ENCODE data around the gene PRSS50.

PRSS50 gene

GRCh38 chr3:46736006-46736872 lies 18.6 kb upstream of the PRSS50 start:
- H3K9me3 Mint-ChIP-seq, result peaks cover 3% of the 10 kb centered on the region
- H3K27me3 Mint-ChIP-seq, result no peaks in the 10 kb centered on the region
- ATAC-seq (peak; percentile 15), DNase-seq (no peak)
- H3K36me3 Mint-ChIP-seq (ENCODE audit: low read depth), result no peaks in the 10 kb centered on the region
- no peaks in the 10 kb centered on the region for H3K4me1 Mint-ChIP-seq
- H3K27ac Mint-ChIP-seq, result no peak overlapping the region
- no peak overlapping the region for H3K4me3 Mint-ChIP-seq

GRCh38 chr3:46734773-46735172 lies 17.1 kb upstream of the PRSS50 start:
- peaks cover 3% of the 10 kb centered on the region for H3K9me3 Mint-ChIP-seq
- ATAC-seq (no peak), DNase-seq (no peak)
- H3K27ac Mint-ChIP-seq, result no peak overlapping the region
- no peak overlapping the region for H3K4me3 Mint-ChIP-seq
- no peaks in the 10 kb centered on the region for H3K27me3 Mint-ChIP-seq
- no peaks in the 10 kb centered on the region for H3K4me1 Mint-ChIP-seq
- no peaks in the 10 kb centered on the region for H3K36me3 Mint-ChIP-seq (ENCODE audit: low read depth)

GRCh38 chr3:46733026-46733800 lies 15.5 kb upstream of the PRSS50 start:
- Mint-ChIP-seq H3K9me3 (no peaks in the 10 kb centered on the region), H3K4me1 (no peaks in the 10 kb centered on the region), H3K4me3 (no peak overlapping the region), H3K36me3 (ENCODE audit: low read depth) (no peaks in the 10 kb centered on the region), H3K27ac (no peak overlapping the region), H3K27me3 (peaks cover 2% of the 10 kb centered on the region)
- ATAC-seq (no peak), DNase-seq (no peak)

DNA sequence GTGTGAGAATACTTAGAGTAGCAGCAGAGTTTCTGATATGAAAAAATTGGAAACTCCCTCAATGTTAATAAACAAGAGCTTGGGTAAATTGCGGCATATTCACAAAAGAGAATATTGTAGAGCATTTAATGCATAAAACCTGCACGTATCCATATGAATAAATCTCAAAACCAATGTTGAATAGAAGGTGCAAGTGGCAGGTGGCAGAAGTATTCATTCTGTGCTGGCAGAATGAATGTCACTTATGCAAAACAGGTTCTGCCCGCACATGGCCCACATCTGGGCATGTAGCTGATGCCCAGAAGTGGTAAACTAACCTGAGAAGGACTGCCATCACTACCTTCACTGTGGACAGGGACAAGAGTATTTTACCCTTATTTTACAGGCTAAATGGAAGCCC lies 14.1 kb upstream of the PRSS50 start:
- Mint-ChIP-seq H3K36me3 (ENCODE audit: low read depth) (no peaks in the 10 kb centered on the region), H3K9me3 (no peaks in the 10 kb centered on the region), H3K27me3 (peaks cover 2% of the 10 kb centered on the region), H3K27ac (no peak overlapping the region), H3K4me1 (no peaks in the 10 kb centered on the region), H3K4me3 (no peak overlapping the region)
- DNase-seq, result no peak
- ATAC-seq, result no peak

DNA sequence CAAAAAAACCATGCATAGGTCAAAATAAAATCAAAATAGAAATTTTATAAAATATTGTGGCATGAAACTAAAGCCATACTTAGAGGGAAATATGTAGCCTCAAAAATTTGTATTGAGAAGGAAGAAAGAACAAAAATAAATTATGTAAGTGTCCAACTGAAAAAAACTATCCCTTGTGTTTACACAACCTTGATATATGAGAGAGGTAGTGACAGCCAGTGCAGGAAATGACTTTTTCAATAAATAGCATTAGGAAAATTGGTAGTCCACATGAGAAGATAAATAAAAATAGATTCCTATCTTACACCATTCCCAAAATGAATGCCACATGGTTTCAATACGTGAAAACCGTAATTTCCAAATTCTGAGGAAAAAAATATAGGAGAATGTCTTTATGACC lies 13.2 kb upstream of the PRSS50 start:
- Mint-ChIP-seq H3K27ac (no peak overlapping the region), H3K4me3 (no peak overlapping the region), H3K9me3 (no peaks in the 10 kb centered on the region), H3K4me1 (no peaks in the 10 kb centered on the region), H3K27me3 (peaks cover 2% of the 10 kb centered on the region), H3K36me3 (ENCODE audit: low read depth) (no peaks in the 10 kb centered on the region)
- DNase-seq (no peak), ATAC-seq (no peak)

DNA sequence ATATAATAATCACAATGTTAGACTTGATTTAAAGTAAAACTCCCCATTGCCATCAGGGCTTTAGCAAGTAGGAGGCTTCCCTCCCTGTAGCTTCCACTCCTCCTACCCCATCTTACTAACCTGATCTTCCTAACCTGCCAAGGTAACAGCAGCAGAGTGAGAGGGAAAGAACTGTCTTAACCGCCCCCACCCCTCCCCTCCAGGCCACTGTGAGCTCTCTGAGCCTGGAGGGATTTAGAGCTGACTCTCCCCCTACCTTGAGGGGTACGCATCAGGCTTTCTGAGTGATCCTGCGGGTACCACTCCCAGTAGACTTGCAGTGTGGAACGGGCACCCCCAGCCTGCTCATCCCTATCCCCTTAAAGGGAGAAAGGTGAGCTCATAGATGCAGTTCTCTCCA lies 11.4 kb upstream of the PRSS50 start:
- Mint-ChIP-seq H3K4me1 (no peaks in the 10 kb centered on the region), H3K4me3 (no peak overlapping the region), H3K9me3 (no peaks in the 10 kb centered on the region), H3K27ac (no peak overlapping the region), H3K36me3 (ENCODE audit: low read depth) (no peaks in the 10 kb centered on the region), H3K27me3 (peaks cover 2% of the 10 kb centered on the region)
- DNase-seq (no peak), ATAC-seq (no peak)

DNA sequence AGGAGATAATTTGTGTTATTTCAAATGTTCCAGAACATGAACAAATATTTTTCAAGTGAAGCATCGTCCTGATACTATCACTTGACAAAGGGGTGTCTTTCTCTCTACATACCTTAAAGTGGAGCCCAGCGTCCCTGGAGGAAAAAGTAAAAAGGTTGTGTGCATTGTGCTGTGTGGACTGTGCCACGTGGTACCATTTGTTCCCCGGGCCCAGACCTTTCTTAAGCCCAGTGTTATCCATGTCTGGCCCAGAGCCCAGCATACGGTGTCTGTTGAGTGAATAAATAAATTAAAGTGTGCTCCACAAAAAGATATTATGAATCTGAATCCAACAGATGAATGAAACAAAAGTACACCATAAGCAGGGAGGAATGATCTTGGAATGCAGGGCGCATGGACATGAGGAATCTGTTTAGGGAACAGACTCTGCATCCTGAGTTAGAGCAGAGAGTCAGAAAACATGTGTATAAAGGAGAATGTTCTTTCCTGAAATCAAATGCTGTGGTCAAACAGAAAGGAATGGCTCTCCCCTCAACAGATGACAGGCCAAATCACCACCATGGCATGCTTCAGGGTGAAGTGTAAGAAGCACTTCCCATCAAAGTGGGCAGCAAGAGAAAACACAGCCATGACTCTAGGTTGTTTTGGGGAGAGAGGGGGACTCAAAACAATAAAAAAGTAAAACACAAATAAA lies 8.1 kb upstream of the PRSS50 start:
- DNase-seq (no peak), ATAC-seq (no peak)
- H3K9me3 Mint-ChIP-seq, result no peaks in the 10 kb centered on the region
- no peak overlapping the region for H3K27ac Mint-ChIP-seq
- H3K4me1 Mint-ChIP-seq, result no peaks in the 10 kb centered on the region
- peaks cover 4% of the 10 kb centered on the region for H3K27me3 Mint-ChIP-seq
- no peaks in the 10 kb centered on the region for H3K36me3 Mint-ChIP-seq (ENCODE audit: low read depth)
- H3K4me3 Mint-ChIP-seq, result no peak overlapping the region

DNA sequence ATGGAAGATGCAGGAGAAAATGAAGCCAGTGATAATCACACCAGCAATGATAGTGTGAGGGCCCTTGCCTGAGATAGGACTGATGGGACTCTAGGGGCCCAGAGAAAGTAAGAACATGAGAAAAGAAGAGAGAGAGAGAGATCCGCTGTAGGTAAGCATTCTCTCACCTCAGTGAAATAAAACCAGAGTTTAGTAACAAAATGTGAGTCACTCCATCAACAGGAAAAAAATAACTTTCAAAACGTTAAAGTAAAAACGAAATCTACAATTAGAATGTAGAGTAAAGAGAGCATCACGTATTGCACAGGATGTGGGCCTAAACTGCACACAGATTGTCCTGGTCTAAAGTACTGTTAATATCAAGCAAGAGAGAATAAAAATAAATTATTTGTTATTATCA lies 6.8 kb upstream of the PRSS50 start:
- no peaks in the 10 kb centered on the region for H3K9me3 Mint-ChIP-seq
- H3K27me3 Mint-ChIP-seq, result peaks cover 4% of the 10 kb centered on the region
- ATAC-seq (no peak), DNase-seq (no peak)
- H3K36me3 Mint-ChIP-seq (ENCODE audit: low read depth), result no peaks in the 10 kb centered on the region
- H3K4me1 Mint-ChIP-seq, result no peaks in the 10 kb centered on the region
- H3K27ac Mint-ChIP-seq, result no peak overlapping the region
- H3K4me3 Mint-ChIP-seq, result no peak overlapping the region

GRCh38 chr3:46722443-46722842 lies 4.8 kb upstream of the PRSS50 start:
- H3K4me3 Mint-ChIP-seq, result no peak overlapping the region
- no peak for DNase-seq
- peaks cover 12% of the 10 kb centered on the region for H3K27me3 Mint-ChIP-seq
- H3K36me3 Mint-ChIP-seq (ENCODE audit: low read depth), result no peaks in the 10 kb centered on the region
- H3K4me1 Mint-ChIP-seq, result no peaks in the 10 kb centered on the region
- no peak for ATAC-seq
- H3K27ac Mint-ChIP-seq, result no peak overlapping the region
- H3K9me3 Mint-ChIP-seq, result no peaks in the 10 kb centered on the region

GRCh38 chr3:46721009-46721408 lies 3.3 kb upstream of the PRSS50 start:
- Mint-ChIP-seq H3K27me3 (peaks cover 15% of the 10 kb centered on the region), H3K4me1 (no peaks in the 10 kb centered on the region)

DNA sequence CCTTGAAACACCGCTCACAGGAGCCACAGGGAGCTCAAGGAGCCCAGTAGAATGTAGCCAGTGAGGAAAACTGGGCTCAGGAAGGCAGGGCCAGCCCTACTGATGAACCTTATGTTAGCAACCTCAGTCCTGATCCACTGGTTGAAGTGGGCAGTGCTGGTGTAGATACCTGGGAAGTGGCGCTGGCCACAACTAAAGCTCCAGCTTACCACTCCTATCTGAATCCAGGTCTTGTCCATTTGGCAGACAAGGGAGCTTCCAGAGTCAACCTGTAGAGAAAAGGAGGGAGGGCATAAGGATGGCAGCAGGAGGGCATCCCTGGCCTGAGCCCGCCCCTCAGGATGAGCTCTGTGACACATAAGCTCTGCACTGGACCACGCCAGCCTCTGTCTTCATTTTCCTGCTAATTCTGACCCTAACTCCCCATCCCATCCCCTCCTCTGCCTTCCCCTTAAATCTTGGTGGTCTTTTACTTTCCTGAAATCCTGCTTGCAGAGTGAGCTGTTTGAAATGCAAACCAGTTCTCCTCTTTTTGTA lies 2.1 kb upstream of the PRSS50 start:
- ATAC-seq, result no peak
- H3K36me3 Mint-ChIP-seq (ENCODE audit: low read depth), result no peaks in the 10 kb centered on the region

More at GRCh38 chr3:46721009-46721408, 3.3 kb upstream of the PRSS50 start:
- no peaks in the 10 kb centered on the region for H3K9me3 Mint-ChIP-seq
- DNase-seq, result no peak
- no peaks in the 10 kb centered on the region for H3K36me3 Mint-ChIP-seq (ENCODE audit: low read depth)
- H3K27ac Mint-ChIP-seq, result no peak overlapping the region
- no peak overlapping the region for H3K4me3 Mint-ChIP-seq
- ATAC-seq, result no peak

GRCh38 chr3:46719044-46719565 lies 1.4 kb upstream of the PRSS50 start:
- no peak for DNase-seq
- no peak for ATAC-seq
- H3K27me3 Mint-ChIP-seq, result peaks cover 15% of the 10 kb centered on the region

More for the DNA sequence above, 2.1 kb upstream of the PRSS50 start:
- Mint-ChIP-seq H3K27ac (no peak overlapping the region), H3K4me3 (no peak overlapping the region), H3K4me1 (no peaks in the 10 kb centered on the region), H3K27me3 (peaks cover 15% of the 10 kb centered on the region), H3K9me3 (no peaks in the 10 kb centered on the region)
- no peak for DNase-seq

DNA sequence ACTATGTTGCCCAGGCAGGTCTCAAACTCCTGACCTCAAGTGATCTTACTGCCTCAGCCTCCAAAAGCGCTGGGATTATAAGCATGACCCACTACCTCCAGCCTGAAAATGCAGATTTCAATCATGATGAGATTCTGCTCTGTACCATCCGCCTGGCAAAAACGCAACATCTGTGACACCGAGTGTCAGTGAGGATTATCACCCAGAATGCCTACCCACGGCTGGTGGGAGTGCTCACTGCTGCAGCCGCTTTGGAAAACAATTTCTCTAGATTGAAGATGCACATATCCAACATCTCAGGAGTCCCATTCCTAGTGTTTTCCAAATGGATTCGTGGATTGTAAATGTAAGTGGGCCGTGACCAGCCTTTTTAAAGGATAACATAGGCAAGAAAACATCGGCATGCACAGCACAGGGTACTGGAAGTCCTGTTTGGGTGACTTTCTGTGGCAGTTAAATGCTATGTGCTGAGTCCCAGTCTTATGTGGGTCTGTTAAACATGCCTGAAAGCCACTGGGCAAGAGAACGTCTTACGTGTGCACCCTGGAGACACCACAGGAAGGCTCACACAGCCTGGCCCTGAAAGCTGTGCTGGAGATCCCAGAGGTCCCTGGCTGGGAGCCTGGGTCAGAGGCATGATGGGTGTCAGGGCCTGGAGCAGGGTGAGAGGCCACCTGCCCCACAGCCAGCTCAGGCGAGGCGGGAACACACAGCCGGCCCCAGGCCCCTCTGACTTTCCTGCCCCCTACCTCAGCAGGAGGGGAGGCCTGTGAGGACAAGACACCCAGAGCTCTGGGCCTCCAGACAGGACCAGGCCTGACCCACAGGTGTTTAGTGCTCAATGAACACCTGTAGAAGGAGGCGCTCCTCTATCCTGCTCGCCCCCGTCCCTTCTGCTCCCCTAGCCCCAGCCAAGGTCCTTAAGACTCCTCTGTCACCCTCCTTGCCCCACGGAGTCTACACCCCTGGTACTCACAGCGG lies 918 bp downstream of the PRSS50 start:
- Mint-ChIP-seq H3K4me1 (no peaks in the 10 kb centered on the region), H3K9me3 (no peaks in the 10 kb centered on the region), H3K36me3 (ENCODE audit: low read depth) (no peaks in the 10 kb centered on the region), H3K4me3 (no peak overlapping the region), H3K27me3 (peaks cover 15% of the 10 kb centered on the region), H3K27ac (no peak overlapping the region)
- no peak for ATAC-seq
- DNase-seq, result no peak

More at GRCh38 chr3:46719044-46719565, 1.4 kb upstream of the PRSS50 start:
- no peak overlapping the region for H3K27ac Mint-ChIP-seq
- no peaks in the 10 kb centered on the region for H3K4me1 Mint-ChIP-seq
- no peaks in the 10 kb centered on the region for H3K36me3 Mint-ChIP-seq (ENCODE audit: low read depth)
- H3K9me3 Mint-ChIP-seq, result no peaks in the 10 kb centered on the region
- H3K4me3 Mint-ChIP-seq, result no peak overlapping the region
